T-cell (primary cell): ENCODE measurements around the gene KREMEN1. TPM values are rescaled to one million over a fixed set of nuclear protein-coding genes. Genes with fewer than 3 reads are reported as not detected.

Experiments used
- ATAC-seq, 4 experiments: fragments of 200-7000 bp in 3 of 4; fragments of 150-1000 bp in 1 of 4; cut with Tn5 transposase; replicated peaks in 1 of 4; 1 replicate in 3 of 4; 2 replicates in 1 of 4; pipeline ENCODE4 v1.10.0; 2021; ENCODE audit warnings: moderate library complexity in 3 of 4, mild to moderate bottlenecking in 2 of 4, moderate number of reproducible peaks in 1 of 4
- CTCF ChIA-PET, 2 donors: fragments of 300-600 bp; sonication (Branson Sonifier 250); formaldehyde crosslinking; loops; one replicate each; lab custom pipeline; 2022; ENCODE audit warnings: antibody characterized with exemption in 2 of 2; lab: Charles Lee
- POLR2A ChIA-PET, 2 donors: fragments of 300-600 bp; sonication (Branson Sonifier 250); formaldehyde crosslinking; loops; one replicate each; lab custom pipeline; 2022; ENCODE audit warnings: antibody characterized with exemption in 2 of 2; lab: Charles Lee
- DNase-seq, 35 experiments: peaks; one replicate each; pipeline versions ENCODE4 v3.0.0 to v3.0.0-alpha.2; 2013 to 2023
- H3K27ac ChIP-seq: one replicate; pipeline ENCODE4 v1.5.1; 2013; ENCODE audit warnings: low read length
- H3K27me3 ChIP-seq, 2 experiments: replicated peaks in 1 of 2; 1 replicate in 1 of 2; 2 replicates in 1 of 2; pipeline versions ENCODE4 v1.6.1 to v1.7.0; 2013; ENCODE audit warnings: low read length in 1 of 2, mixed read lengths in 1 of 2; ENCODE audit not compliant: control insufficient read depth in 2 of 2, insufficient read depth in 2 of 2; ENCODE audit errors: extremely low read depth in 1 of 2
- H3K36me3 ChIP-seq, 2 donors: 1 replicate in 1 of 2; 2 replicates in 1 of 2; pipeline versions ENCODE4 v1.6.1 to v1.7.0; 2013; ENCODE audit warnings: low read length in 1 of 2; ENCODE audit not compliant: control insufficient read depth in 2 of 2, insufficient read depth in 1 of 2; ENCODE audit errors: extremely low read depth in 1 of 2
- H3K4me1 ChIP-seq, 2 experiments: 1 replicate in 1 of 2; 2 replicates in 1 of 2; pipeline versions ENCODE4 v1.6.1 to v1.7.0; 2013; ENCODE audit warnings: low read length in 2 of 2, mixed read lengths in 1 of 2; ENCODE audit not compliant: insufficient read depth in 2 of 2, control insufficient read depth in 1 of 2; ENCODE audit errors: extremely low read depth in 1 of 2
- H3K4me3 ChIP-seq, 2 donors: 1 replicate in 1 of 2; 2 replicates in 1 of 2; pipeline versions ENCODE4 v1.5.1 to v1.7.0; 2013; ENCODE audit warnings: mild to moderate bottlenecking in 2 of 2, low read length in 1 of 2, moderate library complexity in 1 of 2; ENCODE audit not compliant: control insufficient read depth in 1 of 2; ENCODE audit errors: extremely low read depth in 1 of 2
- H3K9me3 ChIP-seq: 2 replicates; pipeline ENCODE4 v1.7.0; 2013
- H3K27ac Mint-ChIP-seq, 2 donors: one replicate each; pipeline ENCODE4 v1.8.0; 2020 to 2021; ENCODE audit warnings: mild to moderate bottlenecking in 2 of 2, mixed read lengths in 2 of 2
- H3K27me3 Mint-ChIP-seq, 2 donors: one replicate each; pipeline ENCODE4 v1.8.0; 2021 to 2022; ENCODE audit warnings: mixed read lengths in 2 of 2
- H3K36me3 Mint-ChIP-seq: one replicate; pipeline ENCODE4 v1.8.0; 2021; ENCODE audit warnings: mixed read lengths
- H3K4me1 Mint-ChIP-seq, 3 donors: one replicate each; pipeline ENCODE4 v1.8.0; 2020 to 2022; ENCODE audit warnings: mixed read lengths in 3 of 3, mild to moderate bottlenecking in 1 of 3
- H3K4me3 Mint-ChIP-seq, 3 donors: one replicate each; pipeline ENCODE4 v1.8.0; 2020 to 2022; ENCODE audit warnings: mild to moderate bottlenecking in 3 of 3, mixed read lengths in 3 of 3, moderate library complexity in 3 of 3
- H3K9me3 Mint-ChIP-seq, 3 donors: one replicate each; pipeline ENCODE4 v1.8.0; 2020 to 2022; ENCODE audit warnings: mixed read lengths in 3 of 3
- WGBS: methylation state at CpG from one replicate; pipeline ENCODE4 v1.1.5; 2013; ENCODE audit warnings: missing lambda C conversion rate; ENCODE audit not compliant: insufficient coverage; 5-methylcytosine and 5-hydroxymethylcytosine counted together
- total RNA-seq, 35 experiments: library from RNA in 6 of 35; stranded (reverse) in 6 of 35; fragments of 120-200 nt in 1 of 35; gene quantifications; one replicate each; pipeline versions ENCODE4 v1.2.1 to v1.2.4 and lab custom pipeline; 2013 to 2026

KREMEN1 gene
- total RNA-seq, 5 donors from 2014 or later (not counting 1 experiment from before 2014, with no cell fraction given): 0.20 to 0.25 (median 0.20) TPM; not detected in 2

DNA sequence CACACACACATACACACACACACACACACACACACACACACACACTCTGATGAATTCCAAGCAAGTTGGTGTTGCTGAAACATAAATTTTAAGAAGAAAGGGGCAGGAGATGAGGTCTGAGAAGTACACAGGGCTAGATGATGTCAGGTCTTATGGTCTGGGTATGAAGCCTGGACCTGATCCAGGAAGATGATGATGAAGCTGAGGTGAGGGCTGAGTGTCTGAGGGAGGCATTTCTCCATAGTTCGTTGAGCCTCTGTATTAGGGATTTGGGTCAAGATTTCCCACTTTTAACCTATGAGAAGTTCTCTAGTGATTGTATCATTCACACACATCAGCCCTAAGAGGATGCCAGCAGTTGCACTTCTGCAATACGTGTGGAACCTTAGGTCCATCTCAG lies 32.6 kb downstream of the KREMEN1 start:
- H3K4me1 ChIP-seq: no peaks in the 10 kb centered on the region
- Mint-ChIP-seq H3K27ac (no peak overlapping the region), H3K9me3 (no peaks in the 10 kb centered on the region), H3K4me3 (no peak overlapping the region), H3K27me3 (peaks cover 8 to 28% of the 10 kb centered on the region in 2 donors), H3K36me3 (no peaks in the 10 kb centered on the region), H3K4me1 (no peaks in the 10 kb centered on the region)
- ChIA-PET POLR2A (no interaction called here), CTCF (no interaction called here)
- H3K9me3 ChIP-seq: no peaks in the 10 kb centered on the region
- H3K4me3 ChIP-seq: no peak overlapping the region
- H3K36me3 ChIP-seq: no peaks in the 10 kb centered on the region
- H3K27ac ChIP-seq: no peak overlapping the region
- no peak for ATAC-seq
- WGBS: no CpG with 5 or more reads among the region's 2 CpGs
- no peak for DNase-seq
- peaks cover 0 to 20% of the 10 kb centered on the region in 2 experiments for H3K27me3 ChIP-seq

DNA sequence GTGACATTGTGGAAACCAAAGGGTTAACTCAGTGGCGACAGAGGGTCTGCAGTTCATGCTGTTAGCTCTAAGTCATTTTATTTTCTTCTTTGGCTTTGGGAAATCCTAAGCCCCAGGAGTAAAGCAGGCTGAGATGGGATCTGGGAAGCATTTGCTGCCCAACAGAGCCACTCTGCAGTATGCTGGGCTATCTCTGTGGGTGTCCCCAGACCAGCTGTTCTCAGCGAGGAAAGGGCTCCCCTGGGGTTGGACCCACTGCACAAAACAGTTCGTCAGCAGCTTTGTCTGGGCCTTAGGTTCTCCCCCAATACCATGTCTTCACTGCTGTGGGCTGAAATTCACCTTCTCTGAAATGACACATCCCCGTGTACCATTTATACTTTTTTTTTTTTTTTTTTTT lies 34.0 kb downstream of the KREMEN1 start:
- no peak overlapping the region for H3K27ac Mint-ChIP-seq
- H3K27me3 Mint-ChIP-seq: peaks cover 12 to 32% of the 10 kb centered on the region in 2 donors
- H3K4me1 Mint-ChIP-seq: no peaks in the 10 kb centered on the region
- POLR2A ChIA-PET: interaction anchor here in 1 of 2 donors (0.7 kb wide), 1 partner anchor 66 kb away, joined by 12 read pairs; no protein-coding TSS in a partner anchor
- no peaks in the 10 kb centered on the region for H3K9me3 Mint-ChIP-seq
- H3K27me3 ChIP-seq: peaks cover 0 to 20% of the 10 kb centered on the region in 2 experiments
- H3K27ac ChIP-seq: no peak overlapping the region
- H3K4me3 ChIP-seq: no peak overlapping the region
- no peak overlapping the region for H3K4me3 Mint-ChIP-seq
- DNase-seq: no peak
- no peak for ATAC-seq
- H3K36me3 ChIP-seq: no peaks in the 10 kb centered on the region
- CTCF ChIA-PET: interaction anchor here in 1 of 2 donors (0.7 kb wide), 1 partner anchor 86 kb away, joined by 5 read pairs; no protein-coding TSS in a partner anchor
- 70% methylated on average over 2 of the region's 4 CpGs for WGBS
- no peaks in the 10 kb centered on the region for H3K4me1 ChIP-seq
- H3K36me3 Mint-ChIP-seq: no peaks in the 10 kb centered on the region
- H3K9me3 ChIP-seq: no peaks in the 10 kb centered on the region

DNA sequence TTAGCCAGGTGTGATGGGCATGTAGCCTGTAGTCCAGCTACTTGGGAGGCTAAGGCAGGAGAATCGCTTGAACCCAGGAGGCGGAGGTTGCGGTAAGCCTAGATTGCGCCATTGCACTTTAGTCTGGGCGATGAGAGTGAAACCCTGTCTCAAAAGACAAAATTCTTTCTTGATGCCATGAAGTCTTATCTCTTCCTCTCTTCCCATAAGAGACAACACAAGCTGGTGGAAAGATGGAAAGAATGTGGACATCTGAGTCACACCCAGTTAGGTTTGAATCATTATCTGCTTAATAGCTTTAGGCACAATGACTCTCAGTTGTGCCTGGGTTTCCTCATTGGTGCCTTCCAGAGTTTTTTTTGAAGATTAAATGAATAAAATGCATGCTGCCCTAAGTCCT lies 35.3 kb downstream of the KREMEN1 start:
- POLR2A ChIA-PET: no interaction called here
- CTCF ChIA-PET: no interaction called here
- H3K4me1 ChIP-seq: no peaks in the 10 kb centered on the region
- H3K36me3 ChIP-seq: no peaks in the 10 kb centered on the region
- no peak overlapping the region for H3K27ac ChIP-seq
- no peaks in the 10 kb centered on the region for H3K9me3 ChIP-seq
- Mint-ChIP-seq H3K36me3 (no peaks in the 10 kb centered on the region), H3K4me1 (no peaks in the 10 kb centered on the region), H3K27ac (no peak overlapping the region), H3K9me3 (no peaks in the 10 kb centered on the region), H3K4me3 (no peak overlapping the region), H3K27me3 (peaks cover 12 to 32% of the 10 kb centered on the region in 2 donors)
- peaks cover 0 to 20% of the 10 kb centered on the region in 2 experiments for H3K27me3 ChIP-seq
- ATAC-seq (no peak), DNase-seq (no peak)
- WGBS: no CpG with 5 or more reads among the region's 5 CpGs
- H3K4me3 ChIP-seq: no peak overlapping the region

DNA sequence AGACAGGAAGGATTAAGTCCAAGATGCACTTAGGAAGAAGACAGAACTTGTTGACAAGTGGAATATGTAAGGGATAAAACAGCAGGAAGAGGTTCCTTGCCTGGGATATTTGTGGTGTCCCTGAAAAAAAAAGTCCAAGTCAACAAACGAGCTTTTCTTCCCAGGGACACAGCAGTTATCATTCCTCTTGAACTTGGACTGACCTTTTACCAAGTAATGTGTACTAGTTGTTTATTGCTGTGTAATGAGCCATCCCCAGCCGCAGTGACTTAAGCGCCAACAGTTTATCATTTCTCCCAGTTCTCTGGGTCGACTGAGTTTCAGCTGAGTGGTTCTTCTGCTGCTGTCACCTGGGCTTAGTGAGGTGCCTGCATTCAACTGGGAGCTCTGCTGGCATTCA lies 37.0 kb downstream of the KREMEN1 start:
- no peak overlapping the region for H3K4me3 Mint-ChIP-seq
- ATAC-seq (no peak), DNase-seq (no peak)
- H3K36me3 Mint-ChIP-seq: no peaks in the 10 kb centered on the region
- 88% methylated on average over 3 of the region's 4 CpGs for WGBS
- H3K4me3 ChIP-seq: no peak overlapping the region
- ChIA-PET CTCF (no interaction called here), POLR2A (no interaction called here)
- H3K4me1 Mint-ChIP-seq: no peaks in the 10 kb centered on the region
- H3K36me3 ChIP-seq: no peaks in the 10 kb centered on the region
- H3K27ac ChIP-seq: no peak overlapping the region
- peaks cover 0 to 20% of the 10 kb centered on the region in 2 experiments for H3K27me3 ChIP-seq
- H3K9me3 ChIP-seq: no peaks in the 10 kb centered on the region
- H3K4me1 ChIP-seq: no peaks in the 10 kb centered on the region
- peaks cover 12 to 44% of the 10 kb centered on the region in 2 donors for H3K27me3 Mint-ChIP-seq
- H3K9me3 Mint-ChIP-seq: no peaks in the 10 kb centered on the region
- H3K27ac Mint-ChIP-seq: no peak overlapping the region

DNA sequence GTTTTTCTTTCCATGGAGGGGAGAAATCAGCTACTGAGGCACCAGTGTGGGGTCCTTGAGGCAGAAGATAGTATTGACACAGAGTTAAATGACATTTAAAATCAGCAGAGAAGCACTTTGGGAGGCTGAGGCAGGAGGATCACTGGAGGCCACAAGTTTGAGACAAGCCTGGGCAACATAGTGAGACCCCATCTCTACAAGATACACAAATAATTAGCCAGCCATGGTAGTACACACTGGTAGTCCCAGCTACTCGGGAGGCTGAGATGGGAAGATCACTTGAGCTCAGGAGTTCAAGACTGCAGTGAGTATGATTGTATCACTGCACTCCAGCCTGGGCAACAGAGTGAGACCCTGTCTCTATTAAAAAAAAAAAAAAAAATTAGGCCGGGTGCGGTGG lies 38.1 kb downstream of the KREMEN1 start:
- CTCF ChIA-PET: no interaction called here
- ATAC-seq: no peak

DNA sequence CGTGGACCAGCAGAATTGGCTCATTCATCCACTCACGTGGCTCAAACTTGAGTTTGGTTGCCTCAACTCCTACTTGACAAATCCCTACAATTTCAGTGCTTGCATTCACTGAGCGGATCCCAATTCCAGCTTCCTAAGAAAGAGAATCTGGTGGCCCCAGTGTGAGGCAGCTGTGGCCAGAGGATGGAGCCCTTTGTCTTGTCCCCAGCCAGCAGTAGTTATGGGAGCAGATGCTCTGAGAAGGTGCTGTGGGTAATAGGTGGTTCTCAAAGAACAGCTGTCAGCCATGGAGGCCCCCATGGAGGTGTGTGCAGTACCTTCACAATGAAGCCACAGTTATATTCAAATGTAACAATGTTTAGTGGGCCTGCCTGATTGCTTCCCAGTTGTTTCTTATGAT lies 39.3 kb downstream of the KREMEN1 start:
- Histone ChIP-seq H3K4me1 (no peaks in the 10 kb centered on the region), H3K27me3 (peaks cover 0 to 15% of the 10 kb centered on the region in 2 experiments), H3K36me3 (no peaks in the 10 kb centered on the region), H3K4me3 (no peak overlapping the region), H3K9me3 (no peaks in the 10 kb centered on the region), H3K27ac (no peak overlapping the region)
- Mint-ChIP-seq H3K4me1 (no peaks in the 10 kb centered on the region), H3K27me3 (peaks cover 19 to 59% of the 10 kb centered on the region in 2 donors), H3K27ac (no peak overlapping the region), H3K36me3 (no peaks in the 10 kb centered on the region), H3K9me3 (no peaks in the 10 kb centered on the region), H3K4me3 (no peak overlapping the region)
- WGBS: 89% methylated on average over 3 of the region's 3 CpGs
- ChIA-PET POLR2A (no interaction called here), CTCF (interaction anchor here in 1 of 2 donors (0.7 kb wide), 1 partner anchor 198 kb away, joined by 3 read pairs; no protein-coding TSS in a partner anchor)
- ATAC-seq (no peak), DNase-seq (no peak)

More for the DNA sequence above, 38.1 kb downstream of the KREMEN1 start:
- DNase-seq: no peak
- Histone ChIP-seq H3K27me3 (peaks cover 0 to 20% of the 10 kb centered on the region in 2 experiments), H3K36me3 (no peaks in the 10 kb centered on the region), H3K9me3 (no peaks in the 10 kb centered on the region), H3K4me3 (no peak overlapping the region), H3K4me1 (no peaks in the 10 kb centered on the region), H3K27ac (no peak overlapping the region)
- Mint-ChIP-seq H3K27ac (no peak overlapping the region), H3K4me1 (no peaks in the 10 kb centered on the region), H3K9me3 (no peaks in the 10 kb centered on the region), H3K27me3 (peaks cover 17 to 54% of the 10 kb centered on the region in 2 donors), H3K36me3 (no peaks in the 10 kb centered on the region), H3K4me3 (no peak overlapping the region)
- WGBS: no CpG with 5 or more reads among the region's 3 CpGs
- POLR2A ChIA-PET: no interaction called here
